SK-N-SH (cell line): Measurements from ENCODE around the gene CTNS. TPM values are rescaled to one million over a fixed set of nuclear protein-coding genes. Genes with fewer than 3 reads are reported as not detected.

Source experiments
- CTCF ChIA-PET: fragments of 300-600, 350-600 bp; formaldehyde crosslinking; extraction: SDS; loops from one replicate; lab custom pipeline; 2021; lab: Yijun Ruan, JAX
- POLR2A ChIA-PET: fragments of 350-600 bp; sonication (Branson Sonifier 250); formaldehyde crosslinking; extraction: SDS; loops from one replicate; lab custom pipeline; 2020; ENCODE audit warnings: antibody characterized with exemption, inconsistent platforms; lab: Yijun Ruan, JAX
- DNase-seq: peaks from one replicate; pipeline ENCODE4 v3.0.0; 2012
- H2AFZ ChIP-seq: fragments of 200-600 bp; sonication (generic); 2 replicates; pipeline ENCODE4 v1.8.1; 2016; ENCODE audit warnings: antibody characterized with exemption, mild to moderate bottlenecking, low read depth
- H3F3A ChIP-seq: fragments of 200-600 bp; sonication (generic); replicated peaks from 2 replicates; pipeline ENCODE3; 2016; ENCODE audit warnings: antibody characterized with exemption, mild to moderate bottlenecking; ENCODE audit not compliant: insufficient read depth
- H3K27ac ChIP-seq, 2 experiments: fragments of 200-500 bp in 1 of 2; fragments of 200-600 bp in 1 of 2; sonication (Bioruptor generic) in 1 of 2; sonication (generic), shearing (Covaris generic) in 1 of 2; 2 replicates each; pipeline versions ENCODE4 v1.5.1 to v1.6.1; 2014 to 2016; ENCODE audit warnings: low read depth in 2 of 2, inconsistent platforms in 1 of 2, low read length in 1 of 2, mild to moderate bottlenecking in 1 of 2, mixed read lengths in 1 of 2
- H3K27me3 ChIP-seq: fragments of 200-600 bp; sonication (generic), shearing (Covaris generic); 2 replicates; pipeline ENCODE4 v1.6.1; 2016; ENCODE audit warnings: mixed run types; ENCODE audit not compliant: insufficient read depth
- H3K36me3 ChIP-seq, 2 experiments: fragments of 200-500 bp in 1 of 2; fragments of 200-600 bp in 1 of 2; sonication (Bioruptor generic) in 1 of 2; sonication (generic) in 1 of 2; replicated peaks in 1 of 2; 2 replicates each; pipeline versions ENCODE3 to v1.5.1; 2014 to 2016; ENCODE audit warnings: low read length in 1 of 2, mild to moderate bottlenecking in 1 of 2; ENCODE audit not compliant: insufficient read depth in 2 of 2, control insufficient read depth in 1 of 2
- H3K4me1 ChIP-seq, 2 experiments: fragments of 200-500 bp in 1 of 2; fragments of 200-600 bp in 1 of 2; sonication (Bioruptor generic) in 1 of 2; sonication (generic), shearing (Covaris generic) in 1 of 2; 2 replicates each; pipeline versions ENCODE4 v1.5.1 to v1.6.1; 2014 to 2016; ENCODE audit warnings: low read depth in 1 of 2, low read length in 1 of 2, mixed run types in 1 of 2; ENCODE audit not compliant: insufficient read depth in 2 of 2, control insufficient read depth in 1 of 2
- H3K4me2 ChIP-seq: fragments of 200-600 bp; sonication (generic), shearing (Covaris generic); 2 replicates; pipeline ENCODE4 v1.6.1; 2017; ENCODE audit warnings: mixed run types
- H3K4me3 ChIP-seq, 2 experiments: fragments of 200-500 bp in 1 of 2; fragments of 200-600 bp in 1 of 2; sonication (Bioruptor generic) in 1 of 2; sonication (generic), shearing (Covaris generic) in 1 of 2; 2 replicates each; pipeline versions ENCODE4 v1.5.1 to v1.8.1; 2014 to 2016; ENCODE audit warnings: low read depth in 2 of 2, inconsistent platforms in 1 of 2, low read length in 1 of 2, mild to moderate bottlenecking in 1 of 2, mixed read lengths in 1 of 2, moderate library complexity in 1 of 2
- H3K79me2 ChIP-seq: fragments of 200-600 bp; sonication (generic); 2 replicates; pipeline ENCODE4 v1.8.1; 2017; ENCODE audit warnings: mild to moderate bottlenecking; ENCODE audit not compliant: insufficient read depth
- H3K9ac ChIP-seq: fragments of 200-600 bp; sonication (generic); 2 replicates; pipeline ENCODE4 v1.6.1; 2017; ENCODE audit warnings: mixed run types
- H3K9me2 ChIP-seq: fragments of 200-600 bp; sonication (generic); 2 replicates; pipeline ENCODE4 v1.6.1; 2017; ENCODE audit warnings: mixed run types
- H3K9me3 ChIP-seq: fragments of 200-600 bp; sonication (generic); 2 replicates; pipeline ENCODE4 v1.6.1; 2017; ENCODE audit warnings: mixed run types, mild to moderate bottlenecking, moderate library complexity
- H4K20me1 ChIP-seq: fragments of 200-600 bp; sonication (generic); 2 replicates; pipeline ENCODE4 v1.6.1; 2017; ENCODE audit warnings: mild to moderate bottlenecking, mixed run types; ENCODE audit not compliant: insufficient read depth
- CHD2 ChIP-seq: fragments of 150-350 bp; IDR thresholded peaks from 2 replicates; pipeline ENCODE4 v1.6.1; 2018; ENCODE audit warnings: low read length; ENCODE audit not compliant: partially characterized antibody
- CTCF ChIP-seq: fragments of 200-600 bp; sonication (generic); IDR thresholded peaks from 2 replicates; pipeline ENCODE4 v1.6.1; 2017; ENCODE audit warnings: antibody characterized with exemption, mild to moderate bottlenecking, moderate library complexity
- EP300 ChIP-seq, 2 experiments: IDR thresholded peaks; 2 replicates each; pipeline versions ENCODE4 v1.4.0 to v1.6.1; 2012; ENCODE audit warnings: borderline replicate concordance in 1 of 2, low read depth in 1 of 2, low read length in 1 of 2
- EZH2phosphoT487 ChIP-seq: fragments of 200-600 bp; sonication (generic); IDR thresholded peaks from 2 replicates; pipeline ENCODE4 v1.6.1; 2017; ENCODE audit warnings: low read depth, mixed run types, mild to moderate bottlenecking, antibody characterized with exemption, moderate library complexity, borderline replicate concordance
- FOXJ3 ChIP-seq: sonication (generic); formaldehyde crosslinking; IDR thresholded peaks from 2 replicates; pipeline ENCODE4 v1.5.1; 2020; ENCODE audit warnings: mild to moderate bottlenecking, missing genetic modification reagents
- FOXM1 ChIP-seq: IDR thresholded peaks from 2 replicates; pipeline ENCODE4 v1.4.0; 2012; ENCODE audit warnings: low read depth, mild to moderate bottlenecking
- GABPA ChIP-seq: IDR thresholded peaks from 2 replicates; pipeline ENCODE4 v1.4.0; 2012; ENCODE audit warnings: low read depth, mild to moderate bottlenecking
- GATA2 ChIP-seq: sonication (generic); formaldehyde crosslinking; IDR thresholded peaks from 2 replicates; pipeline ENCODE4 v1.5.0; 2020; ENCODE audit warnings: mild to moderate bottlenecking, missing genetic modification reagents
- JUND ChIP-seq: IDR thresholded peaks from 2 replicates; pipeline ENCODE4 v1.4.0; 2012
- MEF2A ChIP-seq: IDR thresholded peaks from 2 replicates; pipeline ENCODE4 v1.4.0; 2012; ENCODE audit warnings: low read depth, borderline replicate concordance
- MXI1 ChIP-seq: IDR thresholded peaks from 2 replicates; pipeline ENCODE4 v1.6.1; 2012; ENCODE audit warnings: mild to moderate bottlenecking, low read depth, low read length, improper control_type of control experiment
- NFIC ChIP-seq: IDR thresholded peaks from 2 replicates; pipeline ENCODE4 v1.4.0; 2012; ENCODE audit warnings: borderline replicate concordance
- NRF1 ChIP-seq: IDR thresholded peaks from 2 replicates; pipeline ENCODE4 v1.6.1; 2012; ENCODE audit warnings: low read depth, mild to moderate bottlenecking, low read length
- RAD21 ChIP-seq: IDR thresholded peaks from 2 replicates; pipeline ENCODE4 v1.6.1; 2012; ENCODE audit warnings: mild to moderate bottlenecking, low read length
- RCOR1 ChIP-seq: fragments of 150-350 bp; IDR thresholded peaks from 2 replicates; pipeline ENCODE4 v1.6.1; 2017; ENCODE audit warnings: antibody characterized with exemption, low read length
- RFX5 ChIP-seq: IDR thresholded peaks from 2 replicates; pipeline ENCODE4 v1.6.1; 2012; ENCODE audit warnings: mild to moderate bottlenecking, improper control_type of control experiment, low read length
- RXRA ChIP-seq: IDR thresholded peaks from 2 replicates; pipeline ENCODE4 v1.4.0; 2012; ENCODE audit warnings: low read depth, mild to moderate bottlenecking, borderline replicate concordance
- SIN3A ChIP-seq: IDR thresholded peaks from 2 replicates; pipeline ENCODE4 v1.6.1; 2012; ENCODE audit warnings: low read depth, mild to moderate bottlenecking, low read length, moderate library complexity, borderline replicate concordance
- SMC3 ChIP-seq: IDR thresholded peaks from 2 replicates; pipeline ENCODE4 v1.6.1; 2012; ENCODE audit warnings: low read depth, low read length, improper control_type of control experiment
- TAF1 ChIP-seq: IDR thresholded peaks from 2 replicates; pipeline ENCODE4 v1.6.1; 2012; ENCODE audit warnings: low read depth, mild to moderate bottlenecking, low read length, moderate library complexity, borderline replicate concordance
- TEAD4 ChIP-seq: IDR thresholded peaks from 2 replicates; pipeline ENCODE4 v1.4.0; 2012; ENCODE audit warnings: mild to moderate bottlenecking, borderline replicate concordance; ENCODE audit not compliant: insufficient read depth
- USF1 ChIP-seq: IDR thresholded peaks from 2 replicates; pipeline ENCODE4 v1.4.0; 2012; ENCODE audit warnings: low read depth, borderline replicate concordance
- YY1 ChIP-seq: IDR thresholded peaks from 2 replicates; pipeline ENCODE4 v1.4.0; 2012; ENCODE audit warnings: low read depth, mild to moderate bottlenecking
- WGBS: methylation state at CpG from one replicate; pipeline ENCODE4 v1.1.6; 2017; ENCODE audit warnings: low lambda C conversion rate; 5-methylcytosine and 5-hydroxymethylcytosine counted together
- polyA plus RNA-seq, 3 experiments: library from polyadenylated mRNA; depleted of rRNA; stranded (reverse); fragments of >200 nt; gene quantifications; 2 replicates each; pipeline ENCODE4 v1.2.3, GENCODE V29; 2012
- TF ChIP-seq, protein P1 (sequence below): IDR thresholded peaks from 2 replicates; pipeline ENCODE4; 2012
- TF ChIP-seq, protein P2 (sequence below): IDR thresholded peaks from 2 replicates; pipeline ENCODE4 v1.4.0; 2012; ENCODE audit warnings: low read depth, borderline replicate concordance
- TF ChIP-seq, protein P3 (sequence below): fragments of 150-350 bp; IDR thresholded peaks from 2 replicates; pipeline ENCODE4 v1.6.1; 2016; ENCODE audit warnings: mild to moderate bottlenecking, low read depth, low read length

CTNS gene
- polyA plus RNA-seq, 1 of the 3 experiments (the other 2 are of a cell fraction): 8.2 TPM

DNA sequence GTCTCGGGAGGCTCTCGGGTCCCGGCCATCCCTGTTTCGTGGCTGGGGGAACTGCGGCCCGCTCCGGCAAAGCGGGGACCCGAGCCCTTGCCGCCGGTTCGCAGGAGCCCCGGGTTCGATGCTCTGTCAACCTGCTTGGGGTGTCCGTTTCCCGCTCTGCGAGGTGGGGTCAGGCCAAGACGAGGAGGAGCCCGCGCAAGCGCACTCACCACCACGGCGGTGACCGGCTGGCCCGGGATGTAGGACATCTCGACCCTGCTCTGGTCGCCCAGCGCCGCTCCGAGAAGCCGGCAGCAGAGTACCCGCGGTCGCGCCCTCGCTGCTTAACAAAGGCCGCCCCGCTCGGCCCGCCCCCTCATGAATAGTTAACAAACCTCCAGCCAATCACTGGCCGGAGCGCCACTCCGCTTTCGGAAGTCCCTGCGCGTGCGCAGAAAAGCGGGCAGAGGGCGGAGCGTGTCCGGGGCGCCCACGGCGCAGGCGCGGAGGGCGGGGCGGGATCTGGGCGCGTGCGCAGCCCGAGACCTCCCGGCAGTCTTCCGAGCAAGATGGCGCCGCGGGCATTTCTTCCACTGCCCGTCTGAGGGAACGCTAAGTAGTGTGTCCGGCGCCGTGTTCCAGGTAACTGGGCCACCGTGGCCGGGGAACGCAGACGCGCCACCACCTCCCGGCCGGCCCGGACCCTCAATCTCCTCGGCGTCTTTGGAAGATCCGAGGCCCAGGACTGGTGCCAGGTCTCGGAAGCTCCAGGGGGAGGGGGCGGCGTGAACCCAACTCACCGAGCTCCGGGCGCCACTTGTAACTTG lies 31.9 kb downstream of the CTNS start, which contains the start of the genes EMC6 and TAX1BP3:
Gene EMC6 (plus strand): TSS at position 534 of the 806 bp plus-strand sequence. CDS start 335 bp downstream, outside the sequence.
Gene TAX1BP3 (minus strand): TSS at position 300 of the 806 bp plus-strand sequence. CDS start 52 bp downstream, at position 248.
- WGBS: 0% methylated on average over 38 of the region's 89 CpGs
- CTCF ChIA-PET: interaction anchor here (1.0 to 3.1 kb wide), 4 partner anchors 11 to 620 kb away, joined by 3 to 14 read pairs (median 12); no protein-coding TSS in a partner anchor
- POLR2A ChIA-PET: interaction anchor here (0.6 to 2.2 kb wide), 2 partner anchors 32 to 51 kb away, joined by 3 to 10 read pairs; partner anchors contain the start of genes CTNS and SHPK
- TF ChIP-seq FOXJ3: no peak
- TF ChIP-seq MXI1: 0 out of 2 replicates have a peak, but pooled peaks have one; percentile 21
- TF ChIP-seq CHD2: peak; percentile 10
- TF ChIP-seq NFIC: peak; percentile 38; the same call in 1 of the 2 replicates
- no peak for TF ChIP-seq EZH2phosphoT487
- TF ChIP-seq RXRA: no peak; the same call in 1 of the 2 replicates
- TF ChIP-seq YY1: peak; percentile 98
- TF ChIP-seq, protein P1, sequence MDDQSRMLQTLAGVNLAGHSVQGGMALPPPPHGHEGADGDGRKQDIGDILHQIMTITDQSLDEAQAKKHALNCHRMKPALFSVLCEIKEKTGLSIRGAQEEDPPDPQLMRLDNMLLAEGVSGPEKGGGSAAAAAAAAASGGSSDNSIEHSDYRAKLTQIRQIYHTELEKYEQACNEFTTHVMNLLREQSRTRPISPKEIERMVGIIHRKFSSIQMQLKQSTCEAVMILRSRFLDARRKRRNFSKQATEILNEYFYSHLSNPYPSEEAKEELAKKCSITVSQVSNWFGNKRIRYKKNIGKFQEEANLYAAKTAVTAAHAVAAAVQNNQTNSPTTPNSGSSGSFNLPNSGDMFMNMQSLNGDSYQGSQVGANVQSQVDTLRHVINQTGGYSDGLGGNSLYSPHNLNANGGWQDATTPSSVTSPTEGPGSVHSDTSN: peak; percentile 28
- peak; percentile 97 for TF ChIP-seq NRF1
- peak; percentile 5; the same call in 1 of the 2 replicates for TF ChIP-seq SIN3A
- no peak for TF ChIP-seq MEF2A
- 0 out of 2 replicates have a peak, but pooled peaks have one; percentile 10 for TF ChIP-seq RFX5
- peak; percentile 0; the same call in 1 of the 2 replicates for TF ChIP-seq TEAD4
- TF ChIP-seq TAF1: peak; percentile 94
- TF ChIP-seq RAD21: no peak
- TF ChIP-seq USF1: no peak
- TF ChIP-seq CTCF: no peak
- TF ChIP-seq, protein P2, sequence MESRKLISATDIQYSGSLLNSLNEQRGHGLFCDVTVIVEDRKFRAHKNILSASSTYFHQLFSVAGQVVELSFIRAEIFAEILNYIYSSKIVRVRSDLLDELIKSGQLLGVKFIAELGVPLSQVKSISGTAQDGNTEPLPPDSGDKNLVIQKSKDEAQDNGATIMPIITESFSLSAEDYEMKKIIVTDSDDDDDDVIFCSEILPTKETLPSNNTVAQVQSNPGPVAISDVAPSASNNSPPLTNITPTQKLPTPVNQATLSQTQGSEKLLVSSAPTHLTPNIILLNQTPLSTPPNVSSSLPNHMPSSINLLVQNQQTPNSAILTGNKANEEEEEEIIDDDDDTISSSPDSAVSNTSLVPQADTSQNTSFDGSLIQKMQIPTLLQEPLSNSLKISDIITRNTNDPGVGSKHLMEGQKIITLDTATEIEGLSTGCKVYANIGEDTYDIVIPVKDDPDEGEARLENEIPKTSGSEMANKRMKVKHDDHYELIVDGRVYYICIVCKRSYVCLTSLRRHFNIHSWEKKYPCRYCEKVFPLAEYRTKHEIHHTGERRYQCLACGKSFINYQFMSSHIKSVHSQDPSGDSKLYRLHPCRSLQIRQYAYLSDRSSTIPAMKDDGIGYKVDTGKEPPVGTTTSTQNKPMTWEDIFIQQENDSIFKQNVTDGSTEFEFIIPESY: no peak
- no peak for TF ChIP-seq JUND
- no peak for TF ChIP-seq GATA2
- TF ChIP-seq, protein P3, sequence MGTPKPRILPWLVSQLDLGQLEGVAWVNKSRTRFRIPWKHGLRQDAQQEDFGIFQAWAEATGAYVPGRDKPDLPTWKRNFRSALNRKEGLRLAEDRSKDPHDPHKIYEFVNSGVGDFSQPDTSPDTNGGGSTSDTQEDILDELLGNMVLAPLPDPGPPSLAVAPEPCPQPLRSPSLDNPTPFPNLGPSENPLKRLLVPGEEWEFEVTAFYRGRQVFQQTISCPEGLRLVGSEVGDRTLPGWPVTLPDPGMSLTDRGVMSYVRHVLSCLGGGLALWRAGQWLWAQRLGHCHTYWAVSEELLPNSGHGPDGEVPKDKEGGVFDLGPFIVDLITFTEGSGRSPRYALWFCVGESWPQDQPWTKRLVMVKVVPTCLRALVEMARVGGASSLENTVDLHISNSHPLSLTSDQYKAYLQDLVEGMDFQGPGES: 0 out of 2 replicates have a peak, but pooled peaks have one; percentile 17
- TF ChIP-seq FOXM1: no peak
- no peak for TF ChIP-seq EP300 (IDR thresholded peaks at IDR 0.05; ENCODE audit: borderline replicate concordance in 1 of 2, low read depth in 1 of 2, low read length in 1 of 2)
- 0 out of 2 replicates have a peak, but pooled peaks have one; percentile 6 for TF ChIP-seq SMC3
- no peak; the same call in 1 of the 2 replicates for TF ChIP-seq RCOR1
- TF ChIP-seq GABPA: no peak

More for the DNA sequence above, 31.9 kb downstream of the CTNS start, which contains the start of the genes EMC6 and TAX1BP3:
- Histone ChIP-seq H3K9me3 (no peaks in the 10 kb centered on the region), H3K27ac (peak within 1 kb of the TSS; percentile 98), H3F3A (peaks cover 13% of the 10 kb centered on the region), H3K4me2 (peak within 1 kb of the TSS; percentile 100), H3K36me3 (peaks cover 17% of the 10 kb centered on the region in 2 experiments), H3K4me1 (peaks cover 0 to 20% of the 10 kb centered on the region in 2 experiments; a peak in 1 of 4 replicates), H3K9ac (peak within 1 kb of the TSS; percentile 100), H4K20me1 (peaks cover 37% of the 10 kb centered on the region), H3K4me3 (peak within 1 kb of the TSS; percentile 91 to 96), H2AFZ (peak within 1 kb of the TSS; percentile 79; the same call in 1 of the 2 replicates), H3K79me2 (peaks cover 62% of the 10 kb centered on the region), H3K9me2 (no peaks in the 10 kb centered on the region), H3K27me3 (no peaks in the 10 kb centered on the region)
- DNase-seq: peak; percentile 99
